ENCODE measurements around the gene GRID1. TPM values are rescaled to one million over a fixed set of nuclear protein-coding genes. Genes with fewer than 3 reads are reported as not detected.

Gene GRID1
- total and polyA plus RNA-seq, 9 of the 15 experiments (the other 6 are each of a cell fraction or from before 2014, with no cell fraction given), result 0.01 to 7.2 (median 1.2) TPM

DNA sequence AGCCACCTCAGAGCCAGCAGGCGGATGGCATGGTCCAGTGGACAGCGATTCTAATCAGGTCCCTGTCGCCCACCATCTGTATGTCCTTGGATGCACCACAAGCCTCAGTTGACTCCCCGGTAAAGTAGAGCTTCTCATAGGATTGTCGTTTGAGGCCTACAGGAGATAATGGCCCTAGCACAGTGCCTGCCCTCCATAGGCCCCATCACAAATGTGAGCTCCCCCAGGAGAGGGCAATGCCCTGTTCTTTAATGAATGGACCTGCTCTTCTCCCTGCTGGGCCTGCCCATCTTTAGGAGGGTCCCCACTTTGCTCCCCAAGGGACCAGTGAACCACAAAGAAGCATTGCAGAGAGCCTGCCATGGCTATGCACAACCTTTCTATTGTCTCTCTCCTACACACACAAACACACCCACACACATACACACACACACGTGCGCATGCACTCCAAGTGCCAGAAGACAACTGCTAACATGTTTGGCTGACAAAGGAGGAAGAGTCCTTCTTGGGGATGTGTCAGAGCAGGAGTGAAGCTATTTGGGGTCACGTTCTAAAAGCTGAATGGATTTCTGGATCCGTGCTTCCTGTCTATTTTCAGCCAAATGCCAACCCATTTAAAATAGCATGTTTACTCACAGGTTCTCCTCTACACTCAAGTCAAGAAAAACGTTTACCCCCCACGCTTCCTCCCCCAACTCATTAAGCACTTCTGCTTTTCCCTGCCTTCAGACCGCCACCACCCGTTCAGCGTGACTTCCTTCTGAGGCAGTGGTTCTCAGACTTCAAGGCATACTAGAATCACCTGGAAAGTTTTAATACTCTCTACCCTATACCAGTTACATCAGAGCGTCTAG lies 196.1 kb downstream of the GRID1 start:
- POLR2A ChIA-PET, result no interaction called here
- intact Hi-C loops (cut with micrococcal nuclease), result no loop called here
- Histone ChIP-seq H3K4me1 (replicated peaks in 1 of 2; ENCODE audit: control insufficient read depth in 2 of 2, insufficient read depth in 2 of 2, low read length in 2 of 2) (no peaks in the 10 kb centered on the region), H2AFZ (ENCODE audit: low read depth, low read length) (no peak overlapping the region), H4K20me1 (replicated peaks; ENCODE audit: control insufficient read depth, insufficient read depth, low read length) (no peaks in the 10 kb centered on the region), H3K9me3 (replicated peaks; ENCODE audit: control insufficient read depth, insufficient read depth, low read depth, low read length) (no peaks in the 10 kb centered on the region), H3K9ac (ENCODE audit: insufficient read depth in 1 of 2, low read depth in 2 of 2, low read length in 2 of 2) (no peak overlapping the region), H3K4me2 (ENCODE audit: insufficient read depth, low read length) (no peak overlapping the region), H3K79me2 (ENCODE audit: control insufficient read depth, insufficient read depth, low read length) (no peaks in the 10 kb centered on the region), H3K36me3 (ENCODE audit: control insufficient read depth, insufficient read depth, low read length) (no peaks in the 10 kb centered on the region), H3K9me1 (ENCODE audit: control insufficient read depth, insufficient read depth, low read length) (no peaks in the 10 kb centered on the region), H3K27me3 (ENCODE audit: control insufficient read depth in 2 of 2, insufficient read depth in 2 of 2, low read length in 2 of 2) (peaks cover 0 to 5% of the 10 kb centered on the region in 2 experiments; a peak in 1 of 5 replicates), H3K27ac (ENCODE audit: extremely low read depth, low read depth, low read length) (no peak overlapping the region), H3K4me3 (no peak overlapping the region)
- FAIRE-seq, result no peak
- ATAC-seq, result no peak
- WGBS (ENCODE audit: insufficient coverage, low coverage, missing lambda C conversion rate), result 2% methylated on average over 13 of the region's 15 CpGs
- no TSS peak for BruUV-seq (replicated peaks)
- TF ChIP-seq CREBBP (IDR thresholded peaks at IDR 0.05; ENCODE audit: low read depth, low read length) (no peak), DDX20 (tag; IDR thresholded peaks at IDR 0.05; ENCODE audit: low read depth) (no peak), RHOXF2B (CRISPR knock-in tag; conservative IDR thresholded peaks at IDR 0.05) (no peak), SPI1 (IDR thresholded peaks at IDR 0.05; ENCODE audit: borderline replicate concordance, low read depth, low read length) (peak; percentile 69), ZNF347 (CRISPR knock-in tag; IDR thresholded peaks at IDR 0.05; ENCODE audit: low read depth) (no peak), CBFA2T2 (conservative IDR thresholded peaks at IDR 0.05) (no peak), ZFP36 (IDR thresholded peaks at IDR 0.05; ENCODE audit: low read depth, low read length, partially characterized antibody) (no peak), PTTG1 (tag; IDR thresholded peaks at IDR 0.05; ENCODE audit: low read depth) (no peak)
- no peak for DNase-seq (ENCODE audit: extremely low read depth in 1 of 4, low spot score in 3 of 4)
- in situ Hi-C loops (cut with MboI), result no loop called here
- CTCF ChIA-PET (ENCODE audit: low intra/inter-chr PET ratio), result no interaction called here
